OCI-LY1 (cell line): ENCODE data around the gene PODXL2.
A peak's percentile ranks its signal among the peaks of the same experiment; 100 is the strongest.
"Not testable (repeated sequence)": the region's sequence is repeated elsewhere in the genome, so short reads cannot be mapped to it uniquely, and the experiment has no call there.

Experiments used
- H2AFZ ChIP-seq: fragments of 200-600 bp; sonication (generic), shearing (Covaris generic); 2 replicates; pipeline ENCODE4 v1.6.0; 2014; ENCODE audit warnings: antibody characterized with exemption, mild to moderate bottlenecking, low read length
- H3F3A ChIP-seq: fragments of 200-600 bp; sonication (generic), shearing (Covaris generic); 2 replicates; pipeline ENCODE4 v1.6.0; 2014; ENCODE audit warnings: mild to moderate bottlenecking, antibody characterized with exemption, low read length, moderate library complexity; ENCODE audit not compliant: insufficient read depth
- H3K27ac ChIP-seq: fragments of 200-600 bp; sonication (generic); 2 replicates; pipeline ENCODE4 v1.5.1; 2014; ENCODE audit warnings: low read length, mixed run types, mild to moderate bottlenecking, low read depth; ENCODE audit not compliant: poor library complexity, severe bottlenecking
- H3K27me3 ChIP-seq: fragments of 200-600 bp; sonication (generic); 2 replicates; pipeline ENCODE4 v1.6.0; 2014; ENCODE audit warnings: antibody characterized with exemption, mild to moderate bottlenecking, low read length, moderate library complexity; ENCODE audit not compliant: insufficient read depth
- H3K36me3 ChIP-seq: fragments of 200-600 bp; sonication (generic); 2 replicates; pipeline ENCODE4 v1.6.1; 2014; ENCODE audit warnings: mild to moderate bottlenecking, antibody characterized with exemption, low read length, moderate library complexity, mixed read lengths; ENCODE audit not compliant: insufficient read depth
- H3K4me1 ChIP-seq: fragments of 200-600 bp; sonication (generic); 2 replicates; pipeline ENCODE4 v1.5.1; 2014; ENCODE audit warnings: mild to moderate bottlenecking, low read length, moderate library complexity; ENCODE audit not compliant: insufficient read depth, severe bottlenecking
- H3K4me2 ChIP-seq: fragments of 200-600 bp; sonication (generic), shearing (Covaris generic); 2 replicates; pipeline ENCODE4 v1.6.1; 2014; ENCODE audit warnings: low read length
- H3K4me3 ChIP-seq: fragments of 200-600 bp; sonication (generic); 2 replicates; pipeline ENCODE4 v1.5.1; 2014; ENCODE audit warnings: low read length, low read depth, mild to moderate bottlenecking, mixed read lengths; ENCODE audit not compliant: poor library complexity, severe bottlenecking
- H3K79me2 ChIP-seq: fragments of 200-600 bp; shearing (Covaris generic); 2 replicates; pipeline ENCODE4 v1.6.1; 2016; ENCODE audit warnings: mixed run types, low read length, mixed read lengths; ENCODE audit not compliant: insufficient read depth
- H3K9ac ChIP-seq: fragments of 200-600 bp; sonication (generic), shearing (Covaris generic); 2 replicates; pipeline ENCODE4 v1.6.1; 2014; ENCODE audit warnings: mild to moderate bottlenecking, low read length, mixed read lengths
- H3K9me2 ChIP-seq: fragments of 200-600 bp; sonication (generic), shearing (Covaris generic); 2 replicates; pipeline ENCODE4 v1.6.1; 2014; ENCODE audit warnings: low read depth, mild to moderate bottlenecking, low read length, mixed read lengths
- H3K9me3 ChIP-seq: fragments of 200-600 bp; shearing (Covaris generic); 2 replicates; pipeline ENCODE4 v1.6.1; 2014; ENCODE audit warnings: low read length, mixed read lengths
- H4K20me1 ChIP-seq: fragments of 200-600 bp; sonication (generic), shearing (Covaris generic); 2 replicates; pipeline ENCODE4 v1.6.0; 2016; ENCODE audit warnings: mild to moderate bottlenecking, low read length; ENCODE audit not compliant: insufficient read depth
- CTCF ChIP-seq: fragments of 200-600 bp; sonication (generic), shearing (Covaris generic); IDR thresholded peaks from 2 replicates; pipeline ENCODE4 v1.5.1; 2017; ENCODE audit warnings: mild to moderate bottlenecking, antibody characterized with exemption, low read length, moderate library complexity, mixed read lengths
- EZH2 ChIP-seq: fragments of 200-600 bp; sonication (generic), shearing (Covaris generic); IDR thresholded peaks from 2 replicates; pipeline ENCODE4 v1.8.0; 2017; ENCODE audit warnings: borderline replicate concordance, mixed run types, mild to moderate bottlenecking, antibody characterized with exemption, low read length, moderate library complexity, mixed read lengths

The PODXL2 gene

GRCh38 chr3:127600749-127601456 is 28.1 kb upstream of the PODXL2 start:
- no peaks in the 10 kb centered on the region for H3K9me2 ChIP-seq
- H3K9ac ChIP-seq, result peak overlapping the region; percentile 100
- no peaks in the 10 kb centered on the region for H3K9me3 ChIP-seq
- peak overlapping the region; percentile 99 for H3K4me2 ChIP-seq
- H4K20me1 ChIP-seq, result no peaks in the 10 kb centered on the region
- peak overlapping the region; percentile 64 for H3K27ac ChIP-seq
- TF ChIP-seq CTCF (no peak), EZH2 (no peak)
- H2AFZ ChIP-seq, result no peak overlapping the region
- peaks cover 44% of the 10 kb centered on the region for H3K79me2 ChIP-seq
- peaks cover 74% of the 10 kb centered on the region for H3K36me3 ChIP-seq
- H3F3A ChIP-seq, result no peaks in the 10 kb centered on the region
- no peaks in the 10 kb centered on the region for H3K27me3 ChIP-seq
- H3K4me1 ChIP-seq, result peaks cover 57% of the 10 kb centered on the region
- peak overlapping the region; percentile 88 for H3K4me3 ChIP-seq

GRCh38 chr3:127604035-127604434 is 24.9 kb upstream of the PODXL2 start:
- Histone ChIP-seq H3K9ac (no peak overlapping the region), H3K27me3 (no peaks in the 10 kb centered on the region), H3K4me1 (peaks cover 36% of the 10 kb centered on the region), H3K9me2 (no peaks in the 10 kb centered on the region), H3K4me2 (no peak overlapping the region), H2AFZ (no peak overlapping the region), H4K20me1 (no peaks in the 10 kb centered on the region), H3K79me2 (peaks cover 34% of the 10 kb centered on the region), H3K4me3 (no peak overlapping the region), H3K36me3 (peaks cover 100% of the 10 kb centered on the region), H3F3A (no peaks in the 10 kb centered on the region), H3K9me3 (no peaks in the 10 kb centered on the region), H3K27ac (no peak overlapping the region)
- TF ChIP-seq EZH2, result no peak
- no peak for TF ChIP-seq CTCF

GRCh38 chr3:127604546-127605165 is 24.3 kb upstream of the PODXL2 start:
- H3K9me3 ChIP-seq, result no peaks in the 10 kb centered on the region
- TF ChIP-seq CTCF, result no peak
- no peak for TF ChIP-seq EZH2
- peaks cover 100% of the 10 kb centered on the region for H3K36me3 ChIP-seq
- no peak overlapping the region for H3K27ac ChIP-seq
- H2AFZ ChIP-seq, result no peak overlapping the region
- peaks cover 28% of the 10 kb centered on the region for H3K79me2 ChIP-seq
- no peaks in the 10 kb centered on the region for H3K9me2 ChIP-seq
- no peak overlapping the region for H3K4me3 ChIP-seq
- H3K9ac ChIP-seq, result no peak overlapping the region
- H3F3A ChIP-seq, result no peaks in the 10 kb centered on the region
- no peaks in the 10 kb centered on the region for H3K27me3 ChIP-seq
- no peaks in the 10 kb centered on the region for H4K20me1 ChIP-seq
- peaks cover 29% of the 10 kb centered on the region for H3K4me1 ChIP-seq
- no peak overlapping the region for H3K4me2 ChIP-seq

GRCh38 chr3:127605547-127605946 is 23.4 kb upstream of the PODXL2 start:
- H3K36me3 ChIP-seq, result peaks cover 100% of the 10 kb centered on the region

More at GRCh38 chr3:127605547-127605946, 23.4 kb upstream of the PODXL2 start:
- not testable (repeated sequence) for H3K4me3 ChIP-seq, H3K9me2 ChIP-seq, H4K20me1 ChIP-seq, H3K9me3 ChIP-seq, H3K27ac ChIP-seq, H3K4me2 ChIP-seq, H2AFZ ChIP-seq, H3K27me3 ChIP-seq, H3K9ac ChIP-seq, H3F3A ChIP-seq
- H3K4me1 ChIP-seq, result peaks cover 20% of the 10 kb centered on the region
- peaks cover 19% of the 10 kb centered on the region for H3K79me2 ChIP-seq
